NCI-H1930 (cell line): ENCODE data around the gene PTGIS.

Source experiments
- DNase-seq, 2 experiments: peaks; one replicate each; lab custom pipeline; 2025; lab: John Stamatoyannopoulos, UW

The PTGIS gene

GRCh38 chr20:49529470-49529869, 38.5 kb downstream of the PTGIS start:
- no peak for DNase-seq

- DNase-seq = no peak
Observed at GRCh38 chr20:49526568-49526967, 41.4 kb downstream of the PTGIS start.

GRCh38 chr20:49526056-49526455, 41.9 kb downstream of the PTGIS start:
- DNase-seq = no peak

GRCh38 chr20:49523767-49524360, 44.1 kb downstream of the PTGIS start:
- no peak for DNase-seq

GRCh38 chr20:49521356-49521755, 46.6 kb downstream of the PTGIS start:
- no peak for DNase-seq

- no peak for DNase-seq
Observed at GRCh38 chr20:49519777-49520359, 48.1 kb downstream of the PTGIS start.

GRCh38 chr20:49519212-49519712, 48.7 kb downstream of the PTGIS start:
- no peak for DNase-seq

GRCh38 chr20:49518576-49518975, 49.4 kb downstream of the PTGIS start:
- no peak for DNase-seq

GRCh38 chr20:49517805-49518100, 50.2 kb downstream of the PTGIS start:
- no peak for DNase-seq

GRCh38 chr20:49516916-49517804, 50.8 kb downstream of the PTGIS start:
- DNase-seq = no peak

GRCh38 chr20:49515586-49515985, 52.4 kb downstream of the PTGIS start:
- no peak for DNase-seq

- no peak for DNase-seq
Observed at GRCh38 chr20:49513517-49513916, 54.4 kb downstream of the PTGIS start.

GRCh38 chr20:49513009-49513408, 54.9 kb downstream of the PTGIS start:
- no peak for DNase-seq

- no peak for DNase-seq
Observed at GRCh38 chr20:49511788-49512525, 56.0 kb downstream of the PTGIS start.

- no peak for DNase-seq
Observed at GRCh38 chr20:49510562-49511122, 57.3 kb downstream of the PTGIS start.

GRCh38 chr20:49508435-49509199, 59.3 kb downstream of the PTGIS start:
- peak in 1 of 2 experiments; percentile 36 for DNase-seq

- DNase-seq = no peak
Observed at GRCh38 chr20:49507741-49508434, 60.0 kb downstream of the PTGIS start.

- peak in 1 of 2 experiments; percentile 22 for DNase-seq
Observed at GRCh38 chr20:49505518-49505917, 62.4 kb downstream of the PTGIS start.

- no peak for DNase-seq
Observed at GRCh38 chr20:49503176-49503575, 64.8 kb downstream of the PTGIS start.

GRCh38 chr20:49501917-49502316, 66.0 kb downstream of the PTGIS start:
- DNase-seq = no peak

GRCh38 chr20:49497398-49497669, 70.6 kb downstream of the PTGIS start:
- DNase-seq = no peak
